NCI-H2081 treated with DMSO at 0.1 percent for 48 hours (cell line): ENCODE results near the gene RNF220.
"Not testable (repeated sequence)": the region's sequence is repeated elsewhere in the genome, so short reads cannot be mapped to it uniquely, and the experiment has no call there.

Experiments used
- DNase-seq: peaks from one replicate; lab custom pipeline; 2025; lab: John Stamatoyannopoulos, UW

The RNF220 gene

DNA sequence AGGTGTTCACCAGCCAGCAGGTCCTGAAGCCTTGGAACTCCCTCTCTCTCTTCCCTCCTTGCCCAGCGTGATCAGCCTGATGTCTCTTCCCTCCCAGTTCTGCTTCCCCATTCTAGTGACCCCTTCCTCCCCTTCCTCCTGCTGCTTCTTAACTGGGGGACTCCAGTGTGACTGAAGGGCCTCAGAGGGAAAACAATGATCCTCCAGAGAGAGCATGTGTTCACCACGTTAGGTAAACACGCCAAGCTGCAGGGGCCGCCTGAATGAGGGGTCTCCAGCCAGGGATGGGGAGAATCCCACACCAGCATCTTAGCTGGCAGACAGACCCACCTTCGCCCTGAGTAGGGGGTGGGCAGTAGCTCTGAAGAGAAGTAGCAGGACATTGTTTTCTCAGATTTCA is 144.5 kb downstream of the RNF220 start:
- DNase-seq: no peak

GRCh38 chr1:44553127-44553758 is 148.2 kb downstream of the RNF220 start:
- DNase-seq: no peak

- no peak for DNase-seq
Measured at GRCh38 chr1:44553771-44554170, 148.7 kb downstream of the RNF220 start.

DNA sequence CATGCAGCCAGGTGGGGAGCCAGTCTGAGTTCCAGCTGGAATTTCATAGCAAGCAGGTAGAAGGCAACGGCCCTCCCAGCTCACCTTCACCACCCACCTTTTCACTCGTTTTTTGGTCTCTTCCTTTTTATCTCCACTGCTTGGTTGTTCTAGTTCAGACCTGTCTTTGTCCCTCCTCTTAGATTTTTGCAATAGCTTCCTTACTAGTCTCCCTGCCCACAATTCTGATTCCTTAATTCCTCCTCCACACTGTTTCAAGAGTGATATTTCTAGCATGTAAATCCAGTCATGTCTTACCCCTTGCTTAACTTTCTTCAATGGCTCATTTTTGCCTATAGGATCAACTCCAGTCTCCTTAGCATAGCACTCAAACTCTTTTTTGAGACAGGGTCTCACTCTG is 149.7 kb downstream of the RNF220 start:
- no peak for DNase-seq

GRCh38 chr1:44557778-44558177 is 152.7 kb downstream of the RNF220 start:
- no peak for DNase-seq

DNA sequence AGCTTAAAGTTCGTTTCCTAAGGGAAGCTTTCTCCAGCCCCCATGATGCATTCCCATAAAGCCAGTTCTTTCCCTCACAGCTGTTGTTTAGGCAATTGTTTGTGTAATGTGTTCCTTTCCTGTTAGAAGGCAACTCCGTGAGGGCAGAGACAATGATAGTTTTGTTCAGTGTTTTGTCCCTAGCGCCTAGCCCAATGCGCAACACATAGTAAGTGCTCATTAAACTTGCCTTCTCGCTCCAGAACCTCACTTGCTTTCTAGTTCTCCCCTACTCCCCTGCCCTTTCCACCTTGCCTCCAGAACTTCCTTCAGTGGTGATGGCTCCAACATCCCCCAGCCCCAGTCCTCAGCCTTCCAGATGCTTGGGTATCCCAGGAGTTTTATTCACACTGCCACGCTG is 153.8 kb downstream of the RNF220 start:
- no peak for DNase-seq

- no peak for DNase-seq
Measured at GRCh38 chr1:44559330-44559729, 154.3 kb downstream of the RNF220 start.

GRCh38 chr1:44559913-44560312 is 154.9 kb downstream of the RNF220 start:
- DNase-seq: no peak

GRCh38 chr1:44560696-44561095 is 155.6 kb downstream of the RNF220 start:
- DNase-seq: not testable (repeated sequence)

DNA sequence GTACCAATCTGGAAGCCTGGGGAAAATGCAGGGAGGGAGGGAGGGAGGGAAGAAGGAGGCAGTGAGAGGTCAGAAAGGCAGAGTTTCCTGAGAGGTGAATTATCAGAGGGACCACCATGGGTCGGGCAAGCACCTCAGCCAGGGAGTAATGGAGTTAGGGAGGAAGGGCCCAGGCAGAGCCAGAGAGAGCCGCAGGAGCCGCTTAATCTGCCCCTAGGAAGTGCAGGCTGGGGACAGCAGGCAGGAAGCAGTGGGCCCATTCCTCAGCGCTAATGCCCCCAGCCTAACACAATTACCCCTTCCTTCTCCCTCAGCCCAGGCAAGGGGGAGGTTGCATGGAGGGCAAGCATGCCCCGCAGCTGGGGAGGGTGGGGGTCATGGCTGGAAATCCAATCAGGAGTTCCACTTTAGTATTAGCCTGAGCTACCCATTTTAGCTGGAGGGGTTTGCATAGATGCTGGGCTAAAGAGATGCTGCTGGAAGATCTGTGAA is 160.2 kb downstream of the RNF220 start:
- DNase-seq: no peak

- DNase-seq: no peak
Measured at GRCh38 chr1:44565833-44566232, 160.8 kb downstream of the RNF220 start.

DNA sequence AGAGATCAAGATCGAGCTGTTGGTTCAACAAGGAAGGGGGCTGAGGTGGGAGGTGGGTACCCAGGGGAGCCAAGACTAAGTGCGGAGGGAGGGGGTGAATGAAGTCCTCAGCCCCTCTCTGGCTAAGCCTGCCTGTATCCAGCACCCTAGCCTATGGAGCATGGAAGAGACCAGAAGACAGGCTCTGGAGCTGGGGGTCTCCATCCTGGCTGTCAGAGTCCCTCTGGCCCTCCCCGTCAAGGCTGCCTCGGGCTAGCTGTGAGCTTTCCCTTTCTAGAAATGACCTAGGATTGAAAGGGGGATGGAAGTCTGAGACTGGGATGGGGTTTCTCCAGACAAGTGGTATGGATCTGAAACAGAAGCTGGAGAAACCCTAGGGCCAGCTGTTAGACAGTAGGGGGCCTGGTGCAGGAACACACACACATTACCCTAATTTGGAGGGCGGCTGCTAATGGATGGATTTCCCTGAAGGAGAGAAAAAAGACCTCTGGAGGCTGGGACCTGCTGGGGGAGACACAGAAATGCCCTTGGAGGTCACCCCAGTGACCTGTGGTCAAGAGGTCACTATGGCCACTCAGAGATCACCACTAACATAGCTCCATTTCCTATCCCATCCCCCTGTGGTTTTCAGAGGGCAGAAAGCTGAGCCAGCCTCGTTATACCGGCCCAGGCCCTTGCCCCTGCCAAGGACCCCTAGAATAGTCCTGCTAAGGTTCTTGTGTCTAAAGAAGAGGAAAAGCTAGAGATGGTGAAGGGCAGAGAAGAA is 161.4 kb downstream of the RNF220 start:
- no peak for DNase-seq

DNA sequence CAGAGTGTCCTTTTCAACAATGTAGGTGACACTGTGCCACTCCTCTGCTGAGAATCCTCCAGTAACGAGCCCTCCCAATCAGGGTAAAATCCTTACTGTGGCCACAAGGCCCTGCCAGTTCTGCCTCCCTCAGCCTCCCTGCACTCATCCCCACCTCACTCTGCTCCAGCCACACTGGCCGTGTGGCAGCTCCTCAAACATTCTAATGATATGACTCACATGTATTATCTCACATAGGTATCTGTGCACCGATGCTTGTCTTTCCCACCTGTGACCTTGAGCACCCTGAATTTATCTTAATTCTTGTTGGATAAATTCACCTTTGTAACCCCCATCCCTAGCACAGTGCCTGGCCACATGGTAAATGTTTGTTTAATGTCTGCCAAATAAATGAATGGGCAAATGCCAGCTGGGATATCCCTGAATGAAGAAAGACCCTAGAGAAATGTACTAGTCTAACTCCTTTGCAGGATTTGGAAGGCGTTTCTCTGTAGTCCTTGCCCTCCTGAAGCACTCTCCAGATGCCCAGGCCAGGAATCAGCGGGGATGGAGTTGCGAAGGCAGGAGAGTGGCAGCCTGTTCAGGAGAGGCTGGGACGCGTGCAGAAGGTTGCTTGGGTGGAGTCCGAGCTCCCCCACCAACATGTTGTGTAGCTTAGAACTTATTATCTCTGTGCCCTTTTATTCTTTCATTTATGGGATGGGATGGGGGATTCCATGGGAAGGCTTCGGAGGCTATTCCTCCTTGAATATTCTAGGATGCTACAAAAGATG is 163.3 kb downstream of the RNF220 start:
- no peak for DNase-seq

DNA sequence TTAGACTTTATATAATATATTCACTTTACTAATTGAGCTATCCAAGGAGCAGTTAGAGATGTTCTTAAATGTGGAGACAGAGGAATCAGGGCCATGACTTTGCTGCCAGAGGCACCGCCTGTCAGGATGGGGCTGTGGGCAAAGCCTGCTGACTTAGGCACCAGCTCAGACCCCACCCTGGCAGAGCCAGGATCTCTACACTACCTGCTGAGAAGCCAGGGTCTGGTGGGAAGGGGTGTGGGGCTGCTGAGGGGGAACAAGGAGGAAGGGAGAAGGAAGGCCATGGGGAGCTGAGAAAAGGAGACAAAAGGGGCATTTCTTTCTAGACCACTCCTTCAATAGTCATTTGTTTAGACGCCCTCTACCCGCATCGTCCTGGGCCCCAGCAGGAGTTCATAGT is 164.4 kb downstream of the RNF220 start:
- DNase-seq: no peak

DNA sequence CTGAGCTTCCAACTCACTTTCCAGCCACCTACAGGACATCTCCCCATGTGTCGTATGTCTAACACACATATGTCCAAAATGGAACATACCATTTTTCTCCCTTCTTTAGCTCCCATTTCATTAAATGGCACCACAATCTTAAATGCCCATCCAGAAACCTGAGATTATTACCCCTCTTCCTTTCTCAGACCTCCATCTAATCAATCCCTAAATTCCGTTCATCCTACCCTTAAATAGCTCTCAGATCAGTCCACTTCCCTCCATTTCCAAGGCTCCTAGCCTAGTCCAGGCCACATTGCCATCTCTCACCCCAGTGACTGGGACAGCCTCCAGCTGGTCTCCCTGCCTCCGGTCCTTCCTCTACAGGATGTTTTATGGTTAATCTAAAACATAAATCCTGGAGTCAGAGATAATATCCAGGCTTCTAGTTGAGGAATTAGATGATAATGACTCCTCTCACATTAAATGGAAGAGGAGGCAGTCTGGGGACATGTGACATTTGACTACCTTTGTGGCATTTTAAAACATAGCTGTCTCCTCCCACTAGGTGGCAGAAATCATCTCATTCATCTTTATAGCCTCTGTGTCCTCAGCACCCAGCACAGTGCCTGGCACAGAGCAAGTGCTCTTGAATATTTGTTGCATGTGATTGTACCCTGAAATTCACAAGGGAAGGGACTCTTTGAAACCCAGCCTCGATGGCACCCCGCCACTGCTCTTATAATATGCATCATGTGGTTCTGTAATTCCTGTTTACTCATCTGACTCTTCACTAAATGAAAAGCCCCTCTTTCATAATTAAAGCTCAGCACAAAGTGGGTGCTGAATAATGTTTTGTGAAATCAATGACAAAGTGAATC is 166.9 kb downstream of the RNF220 start:
- no peak for DNase-seq

GRCh38 chr1:44572572-44572879 is 167.5 kb downstream of the RNF220 start:
- no peak for DNase-seq

DNA sequence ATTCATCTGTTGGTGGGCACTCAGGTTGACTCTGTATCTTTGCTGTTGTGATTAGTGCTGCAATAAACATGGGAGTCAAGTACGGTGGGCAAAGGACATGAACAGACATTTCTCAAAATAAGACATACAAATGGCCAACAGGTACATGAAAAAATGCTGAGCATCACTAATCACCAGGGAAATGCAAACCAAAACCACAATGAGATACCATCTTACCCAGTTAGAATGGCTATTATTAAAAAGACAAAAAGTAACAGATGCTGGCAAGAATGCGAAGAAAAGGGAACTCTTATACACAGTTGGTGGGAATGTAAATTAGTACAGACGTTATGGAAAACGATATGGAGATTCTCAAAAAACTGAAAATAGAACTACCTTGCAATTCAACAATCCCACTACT is 170.3 kb downstream of the RNF220 start:
- DNase-seq: no peak

DNA sequence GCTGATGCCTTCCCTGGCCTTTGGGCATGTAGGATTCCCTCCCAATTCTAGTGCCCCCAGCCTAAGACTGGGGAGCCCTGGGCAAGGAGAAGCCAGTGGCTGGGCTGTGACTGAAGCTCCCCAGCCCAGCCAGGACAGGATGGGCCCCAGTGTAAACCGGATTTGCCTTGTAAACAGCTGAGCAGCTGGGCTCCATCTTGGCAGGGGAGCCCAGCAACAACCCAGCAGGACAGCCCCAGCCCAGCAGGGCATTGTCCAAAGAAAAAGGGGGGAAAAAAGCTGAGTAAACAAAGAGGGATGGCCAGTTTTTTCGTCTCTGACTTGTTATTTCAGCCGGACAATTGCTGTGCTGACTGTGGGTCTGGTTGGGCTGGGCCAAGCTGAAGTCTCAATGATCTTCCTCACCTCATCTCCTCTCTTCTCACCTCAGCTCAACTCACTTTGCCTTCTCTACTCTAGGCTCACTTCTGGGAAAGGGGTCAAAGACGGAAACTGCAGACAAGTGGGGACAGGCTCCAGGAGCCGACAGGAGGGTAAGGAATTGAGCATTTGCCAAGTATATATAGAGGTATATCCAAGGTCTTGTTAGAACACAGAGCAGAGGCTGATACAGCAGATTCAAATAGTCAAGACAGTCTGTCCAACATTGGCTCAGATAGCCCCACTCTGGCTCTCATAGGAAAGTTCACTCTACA is 171.5 kb downstream of the RNF220 start:
- no peak for DNase-seq

DNA sequence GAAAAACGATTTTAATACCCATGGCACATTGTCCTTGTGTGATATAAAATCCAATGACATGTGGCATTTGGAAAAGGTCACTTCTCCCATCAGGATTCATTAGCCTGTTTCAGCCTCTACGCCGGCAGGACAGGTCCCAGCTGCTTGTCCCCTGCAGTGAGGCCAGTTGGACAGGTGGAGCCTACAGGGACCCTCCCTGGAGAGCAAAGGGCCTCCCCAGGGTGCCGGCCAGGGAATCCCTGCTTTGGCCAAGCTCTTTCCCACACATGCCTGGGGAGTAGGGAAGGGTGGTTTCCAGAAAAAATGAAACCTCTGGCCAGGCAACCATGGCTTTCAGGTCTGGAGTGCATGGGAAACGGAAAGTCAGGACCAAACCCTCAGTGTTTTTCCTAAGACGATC is 176.2 kb downstream of the RNF220 start:
- no peak for DNase-seq

DNA sequence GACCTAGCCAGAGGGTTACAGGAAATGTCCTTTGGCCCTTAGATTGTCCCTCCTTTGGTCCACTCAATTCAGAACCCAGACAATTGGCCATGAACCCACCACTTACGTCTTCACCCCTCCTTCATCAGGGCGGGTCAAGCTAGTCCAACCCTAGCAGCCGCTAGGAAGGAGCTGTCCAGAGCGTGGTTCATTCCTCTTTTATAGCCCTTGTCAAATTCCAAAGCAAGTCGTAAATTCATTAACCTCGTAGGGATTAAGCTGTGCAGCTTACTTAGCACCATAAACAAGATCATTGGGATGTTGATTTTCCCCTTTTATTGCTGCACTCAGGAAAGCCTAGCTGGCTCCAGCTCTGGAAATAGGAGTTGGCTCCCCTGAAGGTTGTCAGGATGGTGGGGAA is 179.1 kb downstream of the RNF220 start:
- no peak for DNase-seq

DNA sequence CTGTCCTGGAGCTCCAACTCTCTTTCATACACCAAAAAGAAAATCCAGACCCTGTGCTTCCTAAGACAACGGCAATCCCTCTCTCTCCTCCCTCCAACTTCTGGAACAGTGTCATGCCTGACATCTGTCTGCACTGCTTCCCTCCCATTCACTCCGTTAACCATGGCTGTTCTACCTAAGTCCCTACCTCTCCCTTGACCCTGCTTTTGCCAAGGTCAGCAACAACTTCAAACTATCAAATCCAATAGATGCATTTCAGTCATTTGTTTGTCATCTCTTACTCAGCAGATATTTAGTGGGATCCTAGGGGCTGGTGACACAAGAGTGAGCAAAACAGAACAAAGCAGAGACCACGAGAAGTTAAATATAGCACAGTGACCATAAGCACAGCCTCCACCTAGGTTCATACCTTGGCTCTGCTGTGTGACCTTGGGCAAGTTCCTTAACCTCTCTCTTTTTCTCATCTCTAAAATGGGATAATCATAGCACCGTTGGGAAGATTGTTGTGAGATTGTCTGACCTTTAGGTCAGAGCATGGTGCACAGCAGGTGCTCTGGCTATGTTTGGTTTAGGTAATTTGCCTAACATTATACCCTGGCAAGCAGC is 180.4 kb downstream of the RNF220 start:
- DNase-seq: no peak
